Sigmoid colon (tissue), 4 donors: ENCODE measurements around the gene FGF4.

Experiments
- EP300 ChIP-seq, 4 donors: sonication (generic); formaldehyde crosslinking; IDR thresholded peaks; one replicate each; pipeline ENCODE4 v1.6.1; 2017; ENCODE audit warnings: antibody characterized with exemption in 4 of 4
- POLR2A ChIP-seq, 2 donors: fragments of 450-650 bp; IDR thresholded peaks; one replicate each; pipeline ENCODE4 v1.6.1; 2016; ENCODE audit warnings: antibody characterized with exemption in 2 of 2, mild to moderate bottlenecking in 2 of 2, moderate library complexity in 2 of 2
- POLR2AphosphoS5 ChIP-seq, 4 donors: sonication (generic); formaldehyde crosslinking; IDR thresholded peaks; one replicate each; pipeline ENCODE4 v1.6.1; 2017; ENCODE audit warnings: antibody characterized with exemption in 4 of 4
- TF ChIP-seq, protein P1 (sequence below), 4 experiments: fragments of 450-650 bp in 3 of 4; fragments of 200-600 bp in 1 of 4; IDR thresholded peaks; one replicate each; pipeline ENCODE4 v1.5.1; 2016 to 2019; ENCODE audit warnings: antibody characterized with exemption in 4 of 4, mild to moderate bottlenecking in 3 of 4, moderate library complexity in 2 of 4

DNA sequence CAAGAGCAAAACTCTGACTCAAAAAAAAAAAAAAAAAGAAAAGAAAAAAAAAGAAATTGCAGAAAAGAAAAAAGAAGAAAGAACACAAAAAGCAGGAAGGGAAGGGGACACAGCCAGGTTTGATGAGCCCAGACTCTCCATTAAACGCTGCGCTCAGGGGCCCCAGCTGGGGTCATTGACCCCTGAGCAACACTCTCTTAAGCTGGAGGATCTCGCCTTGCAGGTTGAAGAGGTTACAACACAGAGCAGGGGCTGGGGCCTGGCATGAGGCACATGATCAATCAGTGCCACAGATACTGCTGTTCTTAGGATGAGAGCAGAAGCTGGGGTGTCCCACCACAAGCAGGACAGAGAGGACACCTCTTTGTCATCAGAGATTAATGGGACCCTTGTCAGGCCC lies 36.3 kb upstream of the FGF4 start:
- TF ChIP-seq, protein P1, sequence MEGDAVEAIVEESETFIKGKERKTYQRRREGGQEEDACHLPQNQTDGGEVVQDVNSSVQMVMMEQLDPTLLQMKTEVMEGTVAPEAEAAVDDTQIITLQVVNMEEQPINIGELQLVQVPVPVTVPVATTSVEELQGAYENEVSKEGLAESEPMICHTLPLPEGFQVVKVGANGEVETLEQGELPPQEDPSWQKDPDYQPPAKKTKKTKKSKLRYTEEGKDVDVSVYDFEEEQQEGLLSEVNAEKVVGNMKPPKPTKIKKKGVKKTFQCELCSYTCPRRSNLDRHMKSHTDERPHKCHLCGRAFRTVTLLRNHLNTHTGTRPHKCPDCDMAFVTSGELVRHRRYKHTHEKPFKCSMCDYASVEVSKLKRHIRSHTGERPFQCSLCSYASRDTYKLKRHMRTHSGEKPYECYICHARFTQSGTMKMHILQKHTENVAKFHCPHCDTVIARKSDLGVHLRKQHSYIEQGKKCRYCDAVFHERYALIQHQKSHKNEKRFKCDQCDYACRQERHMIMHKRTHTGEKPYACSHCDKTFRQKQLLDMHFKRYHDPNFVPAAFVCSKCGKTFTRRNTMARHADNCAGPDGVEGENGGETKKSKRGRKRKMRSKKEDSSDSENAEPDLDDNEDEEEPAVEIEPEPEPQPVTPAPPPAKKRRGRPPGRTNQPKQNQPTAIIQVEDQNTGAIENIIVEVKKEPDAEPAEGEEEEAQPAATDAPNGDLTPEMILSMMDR (IDR thresholded peaks at IDR 0.05), result no peak
- TF ChIP-seq POLR2AphosphoS5 (IDR thresholded peaks at IDR 0.05), result no peak
- no peak for TF ChIP-seq POLR2A (IDR thresholded peaks at IDR 0.05)
- TF ChIP-seq EP300 (IDR thresholded peaks at IDR 0.05), result no peak
